Putamen (tissue), 1 donor: ENCODE results near the gene INSYN1.

Source experiments
- DNase-seq: peaks from one replicate; pipeline ENCODE4 v3.0.0-alpha.2; 2016; ENCODE audit warnings: low spot score

Gene INSYN1

GRCh38 chr15:73687351-73687750, 65.8 kb downstream of the INSYN1 start:
- no peak for DNase-seq

GRCh38 chr15:73686781-73687256, 66.3 kb downstream of the INSYN1 start:
- no peak for DNase-seq

- no peak for DNase-seq
Observed at GRCh38 chr15:73685981-73686380, 67.2 kb downstream of the INSYN1 start.
